Smooth muscle cell (in vitro differentiated cells): ENCODE results near the gene CLTB. TPM values are rescaled to one million over a fixed set of nuclear protein-coding genes. Genes with fewer than 3 reads are reported as not detected.

ENCODE experiments used
- DNase-seq: peaks from one replicate; lab custom pipeline; 2025; ENCODE audit not compliant: unreplicated experiment; lab: John Stamatoyannopoulos, UW
- H2AFZ ChIP-seq: fragments of 200-600 bp; sonication (generic); 2 replicates; pipeline ENCODE4 v1.6.0; 2016; ENCODE audit warnings: antibody characterized with exemption, low read depth, mild to moderate bottlenecking
- H3F3A ChIP-seq: fragments of 200-600 bp; sonication (generic); 2 replicates; pipeline ENCODE4 v1.6.0; 2017; ENCODE audit warnings: antibody characterized with exemption, low read depth
- H3K27ac ChIP-seq: fragments of 200-600 bp; sonication (generic); 2 replicates; pipeline ENCODE4 v1.5.1; 2016; ENCODE audit warnings: low read depth, mild to moderate bottlenecking
- H3K27me3 ChIP-seq: fragments of 200-600 bp; sonication (generic); 2 replicates; pipeline ENCODE4 v1.6.1; 2016; ENCODE audit warnings: low read depth, mild to moderate bottlenecking
- H3K36me3 ChIP-seq: fragments of 200-600 bp; sonication (generic); 2 replicates; pipeline ENCODE4 v1.5.1; 2016; ENCODE audit warnings: low read depth
- H3K4me1 ChIP-seq: fragments of 200-600 bp; sonication (generic); 2 replicates; pipeline ENCODE4 v1.5.1; 2016; ENCODE audit warnings: low read depth
- H3K4me2 ChIP-seq: fragments of 200-600 bp; sonication (generic); 2 replicates; pipeline ENCODE4 v1.6.0; 2016; ENCODE audit warnings: mild to moderate bottlenecking
- H3K4me3 ChIP-seq: fragments of 200-600 bp; sonication (generic); 2 replicates; pipeline ENCODE4 v1.5.1; 2016; ENCODE audit warnings: mild to moderate bottlenecking
- H3K79me2 ChIP-seq: fragments of 200-600 bp; sonication (generic); 2 replicates; pipeline ENCODE4 v1.6.0; 2016; ENCODE audit warnings: low read depth, mild to moderate bottlenecking
- H3K9ac ChIP-seq: fragments of 200-600 bp; sonication (generic); 2 replicates; pipeline ENCODE4 v1.6.0; 2016; ENCODE audit warnings: low read depth
- H3K9me3 ChIP-seq: fragments of 200-600 bp; sonication (generic); replicated peaks from 2 replicates; pipeline ENCODE4 v1.5.1; 2016; ENCODE audit warnings: low read depth
- H4K20me1 ChIP-seq: fragments of 200-600 bp; sonication (generic); 2 replicates; pipeline ENCODE4 v1.6.0; 2016; ENCODE audit warnings: low read depth
- WGBS: methylation state at CpG from one replicate; pipeline ENCODE4 v1.1.7; 2016; ENCODE audit warnings: low lambda C conversion rate; 5-methylcytosine and 5-hydroxymethylcytosine counted together
- polyA plus RNA-seq: library from polyadenylated mRNA; unstranded; fragments of >200 nt; fragmentation: Nextera tagmentation; extraction: Ambion mirVana; gene quantifications from 2 replicates; pipeline ENCODE4 v1.2.1, GENCODE V29; 2016
- total RNA-seq: library from RNA; depleted of rRNA; stranded (reverse); fragments of >200 nt; gene quantifications from 2 replicates; pipeline ENCODE4 v1.2.3, GENCODE V29; 2014
- TF ChIP-seq, protein P1 (sequence below): fragments of 200-600 bp; sonication (generic); IDR thresholded peaks from 2 replicates; pipeline ENCODE4 v1.5.1; 2017; ENCODE audit warnings: borderline replicate concordance, mild to moderate bottlenecking, antibody characterized with exemption; ENCODE audit not compliant: insufficient read depth, poor library complexity, severe bottlenecking

The CLTB gene
- total and polyA plus RNA-seq, 2 experiments from 2014 or later: 107 to 125 TPM

DNA sequence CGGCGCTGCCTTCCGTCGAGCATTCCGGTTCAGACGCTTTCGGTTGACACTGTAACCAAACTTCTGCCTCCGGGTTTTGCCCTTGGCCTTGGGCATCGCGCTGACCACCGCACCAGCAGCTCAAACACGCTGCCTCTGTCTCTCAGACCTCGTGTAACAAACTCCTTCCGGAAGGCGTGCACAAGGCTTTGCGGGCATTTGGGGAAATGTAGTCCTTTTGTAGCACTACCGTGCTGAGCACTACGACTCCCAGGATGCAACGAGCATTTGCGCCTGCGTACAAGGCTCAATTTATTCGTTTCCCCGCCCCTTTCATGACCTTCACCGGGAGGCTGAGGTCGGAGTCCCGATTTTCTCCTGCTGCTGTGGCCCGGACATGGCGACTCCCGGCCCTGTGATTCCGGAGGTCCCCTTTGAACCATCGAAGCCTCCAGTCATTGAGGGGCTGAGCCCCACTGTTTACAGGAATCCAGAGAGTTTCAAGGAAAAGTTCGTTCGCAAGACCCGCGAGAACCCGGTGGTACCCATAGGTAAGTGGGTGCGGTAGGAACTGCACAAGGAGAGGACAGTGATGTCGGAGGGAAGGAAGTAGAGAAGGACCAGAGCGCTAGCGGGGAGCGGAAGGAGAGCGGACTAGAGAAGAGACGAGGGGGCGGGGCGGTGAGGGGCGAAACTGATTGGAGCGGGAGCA is 27.8 kb downstream of the CLTB start, which contains the start of the genes HIGD2A and NOP16:
Gene HIGD2A, plus strand, starts transcription at position 308 of the 691 bp plus-strand sequence. Its CDS starts 69 bp downstream, at position 377.
Gene NOP16, minus strand, starts transcription at position 155 of the 691 bp plus-strand sequence. Its CDS starts 59 bp downstream, at position 96.
- Histone ChIP-seq H3K27me3 (no peaks in the 10 kb centered on the region), H3K9me3 (no peaks in the 10 kb centered on the region), H3K4me2 (peak within 1 kb of the TSS; percentile 99), H3F3A (no peaks in the 10 kb centered on the region), H3K36me3 (peaks cover 3% of the 10 kb centered on the region), H3K27ac (peak within 1 kb of the TSS; percentile 81), H3K79me2 (peaks cover 29% of the 10 kb centered on the region), H3K4me3 (peak within 1 kb of the TSS; percentile 64), H4K20me1 (no peaks in the 10 kb centered on the region), H3K4me1 (peaks cover 14% of the 10 kb centered on the region), H3K9ac (peak within 1 kb of the TSS; percentile 78), H2AFZ (no peak within 1 kb of the TSS)
- DNase-seq: peak; percentile 94
- under 1% methylated on average over 46 of the region's 47 CpGs for WGBS
- TF ChIP-seq, protein P1, sequence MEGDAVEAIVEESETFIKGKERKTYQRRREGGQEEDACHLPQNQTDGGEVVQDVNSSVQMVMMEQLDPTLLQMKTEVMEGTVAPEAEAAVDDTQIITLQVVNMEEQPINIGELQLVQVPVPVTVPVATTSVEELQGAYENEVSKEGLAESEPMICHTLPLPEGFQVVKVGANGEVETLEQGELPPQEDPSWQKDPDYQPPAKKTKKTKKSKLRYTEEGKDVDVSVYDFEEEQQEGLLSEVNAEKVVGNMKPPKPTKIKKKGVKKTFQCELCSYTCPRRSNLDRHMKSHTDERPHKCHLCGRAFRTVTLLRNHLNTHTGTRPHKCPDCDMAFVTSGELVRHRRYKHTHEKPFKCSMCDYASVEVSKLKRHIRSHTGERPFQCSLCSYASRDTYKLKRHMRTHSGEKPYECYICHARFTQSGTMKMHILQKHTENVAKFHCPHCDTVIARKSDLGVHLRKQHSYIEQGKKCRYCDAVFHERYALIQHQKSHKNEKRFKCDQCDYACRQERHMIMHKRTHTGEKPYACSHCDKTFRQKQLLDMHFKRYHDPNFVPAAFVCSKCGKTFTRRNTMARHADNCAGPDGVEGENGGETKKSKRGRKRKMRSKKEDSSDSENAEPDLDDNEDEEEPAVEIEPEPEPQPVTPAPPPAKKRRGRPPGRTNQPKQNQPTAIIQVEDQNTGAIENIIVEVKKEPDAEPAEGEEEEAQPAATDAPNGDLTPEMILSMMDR: no peak

DNA sequence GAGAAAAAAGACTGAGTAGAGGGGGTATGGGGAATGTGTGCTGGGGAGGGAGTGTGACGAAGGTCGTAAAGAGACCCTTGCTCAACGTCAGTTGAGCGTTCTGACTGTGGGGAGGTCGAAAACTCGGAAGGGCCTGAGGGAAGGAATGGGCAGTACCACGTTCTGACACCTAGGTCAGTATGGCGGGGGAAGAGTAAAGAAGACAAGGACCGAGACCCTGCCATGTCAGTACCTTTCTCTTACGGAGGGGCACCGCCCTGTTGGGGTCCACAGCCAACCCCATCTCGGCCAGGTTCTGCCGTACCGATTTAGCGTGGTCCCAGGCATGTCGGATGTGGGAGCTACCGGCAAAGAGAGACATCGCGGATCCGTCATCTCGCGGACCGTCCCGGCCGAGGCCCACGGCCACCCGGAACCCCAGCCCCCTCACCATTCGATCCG is 28.3 kb downstream of the CLTB start:
- peaks cover 29% of the 10 kb centered on the region for H3K79me2 ChIP-seq
- H3K36me3 ChIP-seq: peaks cover 7% of the 10 kb centered on the region
- H3F3A ChIP-seq: no peaks in the 10 kb centered on the region
- H4K20me1 ChIP-seq: no peaks in the 10 kb centered on the region
- H3K27me3 ChIP-seq: no peaks in the 10 kb centered on the region
- no peak for DNase-seq
- H3K4me1 ChIP-seq: peaks cover 14% of the 10 kb centered on the region
- H3K9me3 ChIP-seq: no peaks in the 10 kb centered on the region
- H3K4me3 ChIP-seq: peak overlapping the region; percentile 64
- 2% methylated on average over 29 of the region's 29 CpGs for WGBS
- peak overlapping the region; percentile 99 for H3K4me2 ChIP-seq
- TF ChIP-seq, protein P1: no peak
- peak overlapping the region; percentile 78 for H3K9ac ChIP-seq
- H3K27ac ChIP-seq: peak overlapping the region; percentile 22
- no peak overlapping the region for H2AFZ ChIP-seq

DNA sequence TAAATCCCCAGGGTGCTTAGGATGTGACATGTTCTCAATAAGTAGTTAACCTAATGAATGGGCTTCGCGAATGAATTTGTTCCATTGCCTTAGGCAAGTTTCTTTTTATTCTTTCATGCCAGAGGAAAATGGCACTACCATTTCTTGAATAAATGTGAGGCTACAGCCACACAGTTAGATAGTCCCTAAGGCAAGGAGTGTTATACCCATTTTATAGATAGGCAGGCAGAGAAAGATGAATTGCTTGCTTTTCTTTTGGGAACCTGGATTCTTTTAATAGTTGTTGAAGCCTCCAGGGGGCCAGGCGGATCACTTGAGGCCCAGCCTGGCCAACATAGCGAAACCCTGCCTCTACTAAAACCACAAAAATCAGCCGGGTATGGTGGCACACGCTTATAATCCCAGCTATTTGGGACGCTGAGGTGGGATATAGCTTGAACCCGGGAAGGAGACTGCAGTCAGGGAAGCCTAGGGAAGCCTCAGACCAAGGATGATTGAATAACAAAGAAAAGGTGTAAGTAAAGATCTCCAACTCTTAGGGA is 28.9 kb downstream of the CLTB start:
- WGBS: 34% methylated on average over 8 of the region's 8 CpGs
- Histone ChIP-seq H4K20me1 (no peaks in the 10 kb centered on the region), H3K27me3 (no peaks in the 10 kb centered on the region), H3K36me3 (peaks cover 7% of the 10 kb centered on the region), H3K79me2 (peaks cover 29% of the 10 kb centered on the region), H3K4me2 (peak overlapping the region; percentile 99), H3F3A (no peaks in the 10 kb centered on the region), H3K4me1 (peaks cover 14% of the 10 kb centered on the region), H3K9me3 (no peaks in the 10 kb centered on the region), H3K27ac (peak overlapping the region; percentile 22), H3K9ac (peak overlapping the region; percentile 78), H3K4me3 (peak overlapping the region; percentile 64), H2AFZ (no peak overlapping the region)
- DNase-seq: no peak
- TF ChIP-seq, protein P1: no peak
